Ovary (tissue), 3 donors: ENCODE measurements around the gene AP1G2.

Source experiments
- CTCF ChIP-seq, 3 donors: fragments of 450-650 bp in 2 of 3; fragments of 200-600 bp in 1 of 3; IDR thresholded peaks; one replicate each; pipeline versions ENCODE4 v1.5.1 to v1.8.0; 2016 to 2022; ENCODE audit warnings: antibody characterized with exemption in 3 of 3, mild to moderate bottlenecking in 1 of 3
- EP300 ChIP-seq: sonication (generic); formaldehyde crosslinking; IDR thresholded peaks from one replicate; pipeline ENCODE4 v1.6.1; 2017; ENCODE audit warnings: antibody characterized with exemption
- POLR2A ChIP-seq: fragments of 450-650 bp; IDR thresholded peaks from one replicate; pipeline ENCODE4 v1.6.1; 2017; ENCODE audit warnings: antibody characterized with exemption, mild to moderate bottlenecking, moderate library complexity
- donor health status: DM: no; HTN: no; CAD: no.

- no peak for TF ChIP-seq POLR2A
- TF ChIP-seq CTCF (IDR thresholded peaks at IDR 0.05): no peak
- no peak for TF ChIP-seq EP300
Measured at GRCh38 chr14:23610090-23610814, 42.7 kb upstream of the AP1G2 start.
